Measurements from ENCODE around the gene MBD3L5.
"Not testable (repeated sequence)": the region's sequence is repeated elsewhere in the genome, so short reads cannot be mapped to it uniquely, and the experiment has no call there.

GRCh38 chr19:7052896-7053295 is 22.5 kb downstream of the MBD3L5 start:
- not testable (repeated sequence) for TF ChIP-seq POLR2A, POLR2AphosphoS5 (IDR thresholded peaks at IDR 0.05)
- TF ChIP-seq, protein P1, sequence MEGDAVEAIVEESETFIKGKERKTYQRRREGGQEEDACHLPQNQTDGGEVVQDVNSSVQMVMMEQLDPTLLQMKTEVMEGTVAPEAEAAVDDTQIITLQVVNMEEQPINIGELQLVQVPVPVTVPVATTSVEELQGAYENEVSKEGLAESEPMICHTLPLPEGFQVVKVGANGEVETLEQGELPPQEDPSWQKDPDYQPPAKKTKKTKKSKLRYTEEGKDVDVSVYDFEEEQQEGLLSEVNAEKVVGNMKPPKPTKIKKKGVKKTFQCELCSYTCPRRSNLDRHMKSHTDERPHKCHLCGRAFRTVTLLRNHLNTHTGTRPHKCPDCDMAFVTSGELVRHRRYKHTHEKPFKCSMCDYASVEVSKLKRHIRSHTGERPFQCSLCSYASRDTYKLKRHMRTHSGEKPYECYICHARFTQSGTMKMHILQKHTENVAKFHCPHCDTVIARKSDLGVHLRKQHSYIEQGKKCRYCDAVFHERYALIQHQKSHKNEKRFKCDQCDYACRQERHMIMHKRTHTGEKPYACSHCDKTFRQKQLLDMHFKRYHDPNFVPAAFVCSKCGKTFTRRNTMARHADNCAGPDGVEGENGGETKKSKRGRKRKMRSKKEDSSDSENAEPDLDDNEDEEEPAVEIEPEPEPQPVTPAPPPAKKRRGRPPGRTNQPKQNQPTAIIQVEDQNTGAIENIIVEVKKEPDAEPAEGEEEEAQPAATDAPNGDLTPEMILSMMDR (IDR thresholded peaks at IDR 0.05), result not testable (repeated sequence)
